ENCODE data around the gene NUMB. TPM values are rescaled to one million over a fixed set of nuclear protein-coding genes. Genes with fewer than 3 reads are reported as not detected.

Gene NUMB
- total and polyA plus RNA-seq, 2 of the 4 experiments (the other 2 are of a cell fraction) = 45.9 to 114 TPM

- ChIA-PET CTCF (interaction anchor here (0.6 kb wide), 1 partner anchor 201 kb away, joined by 3 read pairs; no protein-coding TSS in a partner anchor), POLR2A (ENCODE audit: unreplicated experiment) (no interaction called here)
- WGBS, 2 experiments (ENCODE audit: extremely low coverage in 2 of 2, insufficient read length in 1 of 2) = 15% methylated on average over 1 of the region's 2 CpGs; no CpG with 5 or more reads in 1 of the 2 experiments
- no peaks in the 10 kb centered on the region for H3K9me3 ChIP-seq (ENCODE audit: control insufficient read depth, insufficient read depth, low read length)
- H2AK9ac ChIP-seq (replicated peaks; ENCODE audit: low read depth, low read length, poor library complexity) = no peak overlapping the region
- dilution Hi-C loops (cut with HindIII; ENCODE audit: low sequenced_read_pairs, unreplicated experiment) (loop anchor here (25.0 kb wide), 1 partner anchor 173 kb away; no protein-coding TSS in a partner anchor), in situ Hi-C loops (cut with MboI; ENCODE audit: low sequenced_read_pairs) (no loop called here), intact Hi-C loops (cut with micrococcal nuclease) (no loop called here)
- no peak overlapping the region; the same call in 1 of the 2 replicates for H4K5ac ChIP-seq (ENCODE audit: low read depth, low read length)
- H2AK5ac ChIP-seq (ENCODE audit: low read depth, low read length) = peak overlapping the region; percentile 33; the same call in 1 of the 2 replicates
- H3K79me1 ChIP-seq (ENCODE audit: low read depth in 1 of 2, low read length in 2 of 2) = peaks cover 0 to 39% of the 10 kb centered on the region in 2 experiments; a peak in 2 of 4 replicates
- no peak overlapping the region for H3K9ac ChIP-seq (ENCODE audit: low read depth, low read length)
- peak overlapping the region; percentile 45; the same call in 1 of the 2 replicates for H2BK120ac ChIP-seq (ENCODE audit: low read depth, low read length)
- H3K4me3 ChIP-seq (ENCODE audit: insufficient read depth, low read depth, low read length) = no peak overlapping the region
- peak overlapping the region; percentile 32; the same call in 1 of the 2 replicates for H3K14ac ChIP-seq (replicated peaks; ENCODE audit: low read depth, low read length)
- H2AFZ ChIP-seq (replicated peaks; ENCODE audit: low read length, poor library complexity) = no peak overlapping the region
- peak overlapping the region; percentile 18; the same call in 1 of the 2 replicates for H2BK20ac ChIP-seq (ENCODE audit: low read depth, low read length)
- H2BK5ac ChIP-seq (ENCODE audit: low read depth, low read length, poor library complexity, severe bottlenecking) = peak overlapping the region; percentile 71
- peak overlapping the region; percentile 6; the same call in 1 of the 2 replicates for H3K4me2 ChIP-seq (ENCODE audit: low read depth, low read length)
- H3K27ac ChIP-seq (ENCODE audit: insufficient read depth, low read length) = no peak overlapping the region
- H3K18ac ChIP-seq (ENCODE audit: low read depth, low read length) = no peak overlapping the region
- H3K27me3 ChIP-seq (ENCODE audit: control insufficient read depth, insufficient read depth, low read length) = no peaks in the 10 kb centered on the region
- no TSS peak for BruUV-seq (replicated peaks)
- no peak overlapping the region for H3K56ac ChIP-seq (ENCODE audit: extremely low read depth, insufficient read depth, low read length)
- ATAC-seq (ENCODE audit: low read depth) (no peak), DNase-seq (peak; percentile 77)
- H4K20me1 ChIP-seq (ENCODE audit: insufficient read depth, low read length) = peaks cover 13% of the 10 kb centered on the region; the same call in 1 of the 2 replicates
- H4K91ac ChIP-seq (ENCODE audit: insufficient read depth, low read depth, low read length) = no peak overlapping the region
- H4K8ac ChIP-seq (ENCODE audit: low read depth in 2 of 2, low read length in 2 of 2) = peak overlapping the region in 1 of 2 experiments; percentile 6; a peak in 1 of 4 replicates
- 0 out of 3 replicates have a peak overlapping the region, but pooled peaks have one; percentile 33 for H2BK15ac ChIP-seq (ENCODE audit: low read depth, low read length)
- H3K36me3 ChIP-seq (ENCODE audit: control insufficient read depth, insufficient read depth, low read length) = no peaks in the 10 kb centered on the region
- peak overlapping the region; percentile 52; the same call in 1 of the 2 replicates for H3K4ac ChIP-seq (ENCODE audit: low read depth, low read length)
- TF ChIP-seq RCOR1 (IDR thresholded peaks at IDR 0.05; ENCODE audit: insufficient replicate concordance, low read length) (no peak), FOS (IDR thresholded peaks at IDR 0.05; ENCODE audit: low read depth, low read length) (peak; percentile 29; the same call in 1 of the 2 replicates)
- peak overlapping the region; percentile 45; the same call in 1 of the 2 replicates for H3K23ac ChIP-seq (ENCODE audit: low read depth, low read length)
- H3K9me1 ChIP-seq (ENCODE audit: insufficient read depth, low read length) = peaks cover 8% of the 10 kb centered on the region
- peaks cover 15% of the 10 kb centered on the region for H3K4me1 ChIP-seq (ENCODE audit: control insufficient read depth, insufficient read depth, low read length)
Observed at GRCh38 chr14:73460691-73461127, 2.4 kb upstream of the NUMB start.

Data from IMR-90 (cell line).